Measurements from ENCODE around the gene IPO4.
A peak's percentile ranks its signal among the peaks of the same experiment; 100 is the strongest.

DNA sequence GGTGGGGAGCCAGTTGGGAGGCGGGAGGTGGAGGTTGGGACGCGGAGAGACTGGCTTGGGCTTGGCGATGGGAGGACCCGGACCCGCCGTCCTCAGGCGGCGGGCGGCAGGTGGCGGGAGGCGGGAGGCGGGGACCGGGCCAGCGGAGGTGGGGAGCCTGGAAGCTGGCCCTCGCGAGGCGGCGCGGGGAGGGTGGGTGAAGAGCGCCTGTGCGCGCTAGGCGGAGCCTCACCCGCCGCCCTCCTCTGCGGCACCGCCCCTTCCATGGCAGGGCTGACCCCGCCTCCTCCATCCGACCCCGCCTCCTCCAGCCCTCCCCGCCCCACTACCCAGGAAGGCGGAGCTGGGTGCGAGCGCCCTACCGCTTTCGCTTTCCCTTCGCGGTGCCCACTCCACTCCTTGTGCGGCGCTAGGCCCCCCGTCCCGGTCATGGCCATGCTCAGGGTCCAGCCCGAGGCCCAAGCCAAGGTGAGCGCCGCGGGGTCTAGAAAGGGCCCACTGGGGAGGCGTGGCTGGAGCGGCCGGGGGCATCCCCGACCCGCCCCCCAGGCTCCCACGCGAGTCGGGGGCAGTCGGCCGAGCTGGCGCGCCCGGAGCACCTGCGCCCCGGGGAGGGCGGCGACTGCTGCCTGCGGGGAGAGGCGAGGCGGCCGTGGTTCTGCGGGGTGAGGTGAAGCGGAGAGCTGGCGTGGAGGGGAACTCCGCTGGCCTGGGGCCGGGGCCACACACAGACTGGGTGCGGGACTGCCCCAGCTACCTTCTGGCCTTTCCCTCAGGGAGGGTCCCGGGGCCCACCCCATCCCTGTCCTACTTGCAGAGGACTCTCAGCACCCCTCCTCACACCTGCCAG is 52.6 kb downstream of the IPO4 start, which contains the start of gene PSME1:
- TF ChIP-seq, protein P1, sequence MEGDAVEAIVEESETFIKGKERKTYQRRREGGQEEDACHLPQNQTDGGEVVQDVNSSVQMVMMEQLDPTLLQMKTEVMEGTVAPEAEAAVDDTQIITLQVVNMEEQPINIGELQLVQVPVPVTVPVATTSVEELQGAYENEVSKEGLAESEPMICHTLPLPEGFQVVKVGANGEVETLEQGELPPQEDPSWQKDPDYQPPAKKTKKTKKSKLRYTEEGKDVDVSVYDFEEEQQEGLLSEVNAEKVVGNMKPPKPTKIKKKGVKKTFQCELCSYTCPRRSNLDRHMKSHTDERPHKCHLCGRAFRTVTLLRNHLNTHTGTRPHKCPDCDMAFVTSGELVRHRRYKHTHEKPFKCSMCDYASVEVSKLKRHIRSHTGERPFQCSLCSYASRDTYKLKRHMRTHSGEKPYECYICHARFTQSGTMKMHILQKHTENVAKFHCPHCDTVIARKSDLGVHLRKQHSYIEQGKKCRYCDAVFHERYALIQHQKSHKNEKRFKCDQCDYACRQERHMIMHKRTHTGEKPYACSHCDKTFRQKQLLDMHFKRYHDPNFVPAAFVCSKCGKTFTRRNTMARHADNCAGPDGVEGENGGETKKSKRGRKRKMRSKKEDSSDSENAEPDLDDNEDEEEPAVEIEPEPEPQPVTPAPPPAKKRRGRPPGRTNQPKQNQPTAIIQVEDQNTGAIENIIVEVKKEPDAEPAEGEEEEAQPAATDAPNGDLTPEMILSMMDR (IDR thresholded peaks at IDR 0.05) = peak in 1 of 3 donors; percentile 1
- TF ChIP-seq POLR2A (IDR thresholded peaks at IDR 0.05) = no peak
